Fibroblast of pulmonary artery (primary cell): ENCODE results near the gene TMPRSS4.
A peak's percentile ranks its signal among the peaks of the same experiment; 100 is the strongest.

ENCODE experiments used
- DNase-seq: peaks from one replicate; pipeline ENCODE4 v3.0.0-alpha.2; 2010; ENCODE audit warnings: low read depth
- H3K4me3 ChIP-seq: replicated peaks from 2 replicates; pipeline ENCODE4 v1.5.1; 2011; ENCODE audit warnings: low read depth, mild to moderate bottlenecking, control low read depth, low read length, moderate library complexity
- CTCF ChIP-seq: IDR thresholded peaks from 2 replicates; pipeline ENCODE4 v1.5.1; 2011; ENCODE audit warnings: mild to moderate bottlenecking, control low read depth, low read length, inconsistent platforms; ENCODE audit errors: missing control alignments

The TMPRSS4 gene

GRCh38 chr11:118144301-118145268 is 67.7 kb downstream of the TMPRSS4 start:
- H3K4me3 ChIP-seq = no peak overlapping the region
- TF ChIP-seq CTCF = no peak
- no peak for DNase-seq

GRCh38 chr11:118145285-118146227 is 68.7 kb downstream of the TMPRSS4 start:
- peak; percentile 63 for DNase-seq
- peak overlapping the region; percentile 55 for H3K4me3 ChIP-seq
- peak; percentile 86 for TF ChIP-seq CTCF

- DNase-seq = no peak
- TF ChIP-seq CTCF = no peak
- no peak overlapping the region for H3K4me3 ChIP-seq
Measured at GRCh38 chr11:118146554-118146953, 69.7 kb downstream of the TMPRSS4 start.

GRCh38 chr11:118147502-118147901 is 70.6 kb downstream of the TMPRSS4 start:
- DNase-seq = no peak
- H3K4me3 ChIP-seq = no peak overlapping the region
- no peak for TF ChIP-seq CTCF

GRCh38 chr11:118148240-118148639 is 71.4 kb downstream of the TMPRSS4 start:
- TF ChIP-seq CTCF = no peak
- no peak for DNase-seq
- no peak overlapping the region for H3K4me3 ChIP-seq

GRCh38 chr11:118148856-118149255 is 72.0 kb downstream of the TMPRSS4 start:
- no peak for DNase-seq
- TF ChIP-seq CTCF = no peak
- H3K4me3 ChIP-seq = no peak overlapping the region
